HuH-7 (cell line): ENCODE measurements around the gene PROP1.
"Not testable (repeated sequence)": the region's sequence is repeated elsewhere in the genome, so short reads cannot be mapped to it uniquely, and the experiment has no call there.

Source experiments
- DNase-seq: peaks from one replicate; pipeline ENCODE4 v3.0.0; 2011; ENCODE audit warnings: low spot score

PROP1 gene

DNA sequence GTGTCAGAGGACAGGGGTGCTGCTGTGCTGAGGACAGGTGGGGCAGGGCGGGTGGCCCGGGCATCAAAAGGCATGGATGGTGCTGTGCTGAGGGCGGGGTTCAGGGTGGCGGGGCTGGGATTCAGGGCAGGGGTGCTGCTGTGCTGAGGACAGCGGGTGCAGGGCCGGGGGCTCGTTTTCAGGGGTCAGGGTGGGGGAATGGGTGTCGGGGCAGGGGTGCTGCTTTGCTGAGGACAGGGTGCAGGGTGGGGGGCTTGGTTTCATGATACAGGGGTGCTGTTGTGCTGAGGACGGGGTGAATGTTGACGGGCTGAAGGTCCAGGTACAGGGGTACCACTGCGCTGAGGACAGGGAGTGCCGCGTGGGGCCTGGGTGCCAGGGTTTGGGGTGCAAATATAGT lies 50.9 kb downstream of the PROP1 start:
- DNase-seq, result not testable (repeated sequence)

DNA sequence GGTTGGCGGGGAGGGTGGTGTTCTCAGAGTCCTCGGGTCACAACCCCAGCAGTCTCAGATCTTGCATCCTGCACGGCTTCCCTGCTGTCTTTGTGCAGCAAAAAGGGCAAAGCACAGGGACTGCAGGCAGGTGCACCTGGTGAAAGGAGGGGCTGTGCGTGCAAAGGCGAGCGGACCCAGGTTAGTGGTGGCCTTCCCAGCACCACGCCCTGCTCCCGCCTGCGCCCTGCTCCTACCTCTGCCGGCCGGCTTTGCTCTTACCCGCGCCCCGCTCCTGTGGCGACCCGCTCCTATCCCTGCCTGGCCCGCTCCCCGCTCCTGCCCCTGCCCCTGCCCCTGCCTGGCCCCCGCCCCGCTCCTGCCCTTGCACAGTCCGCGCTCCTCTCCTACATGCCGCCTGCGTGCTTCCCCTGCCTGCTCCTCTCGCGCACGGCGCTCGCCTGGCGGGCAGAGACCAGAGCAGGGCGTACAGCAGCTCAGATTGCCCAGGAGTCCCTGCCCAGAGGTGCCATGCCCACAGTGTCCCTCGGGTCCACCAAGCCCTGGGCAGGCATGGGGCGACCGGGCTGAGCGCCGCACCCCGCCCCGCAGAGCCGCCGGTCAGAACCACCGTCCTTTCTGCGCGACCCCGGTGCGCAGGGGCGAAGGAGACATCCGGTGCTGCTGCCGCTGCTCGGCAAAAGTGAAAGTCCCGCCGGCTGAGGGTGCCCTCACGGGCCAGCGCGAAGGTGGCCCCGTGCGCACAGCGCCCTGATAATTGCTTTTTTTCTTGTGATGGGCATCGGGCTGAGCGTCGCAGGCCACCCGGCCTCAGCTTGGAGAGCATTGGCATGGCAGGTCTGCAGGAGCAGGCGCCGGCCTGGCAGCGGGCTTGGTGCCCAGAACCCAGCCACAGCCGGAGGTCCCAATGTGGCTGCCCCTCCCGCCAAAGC lies 52.0 kb downstream of the PROP1 start:
- DNase-seq, result not testable (repeated sequence)

DNA sequence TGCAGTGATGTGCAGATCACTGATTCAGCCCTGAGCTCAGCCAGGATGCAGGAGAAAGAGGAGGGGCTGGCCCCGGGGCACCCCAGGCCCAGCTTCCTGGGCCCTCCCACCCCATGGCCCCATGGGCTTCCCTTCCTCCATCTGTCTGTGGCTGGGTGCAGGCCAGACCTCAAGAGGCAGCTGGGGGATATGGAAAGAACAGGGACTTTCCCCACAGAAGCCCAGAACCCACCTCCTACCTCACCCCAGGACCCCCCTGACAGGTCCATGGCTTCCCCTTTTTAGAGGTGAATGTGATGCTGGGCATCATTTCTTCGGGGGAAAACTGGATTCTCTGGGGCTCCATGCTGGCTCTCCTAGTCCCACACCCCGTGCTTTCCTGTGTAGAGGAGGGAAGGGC lies 53.1 kb downstream of the PROP1 start:
- not testable (repeated sequence) for DNase-seq
